Keratinocyte (primary cell): Measurements from ENCODE around the gene GNPAT. TPM values are rescaled to one million over a fixed set of nuclear protein-coding genes. Genes with fewer than 3 reads are reported as not detected.

Experiments
- DNase-seq: peaks from one replicate; pipeline ENCODE4 v3.0.0-alpha.2; 2011; ENCODE audit warnings: low read depth, missing footprints, low spot score
- FAIRE-seq: peaks from 2 replicates; lab custom pipeline; 2011; peaks lifted over from hg19 to GRCh38; lab: Jason Lieb, UNC
- H2AFZ ChIP-seq: 2 replicates; pipeline ENCODE4 v1.6.0; 2012; ENCODE audit warnings: low read length, control low read depth, inconsistent platforms; ENCODE audit not compliant: control insufficient read depth
- H3K27ac ChIP-seq: 2 replicates; pipeline ENCODE4 v1.5.1; 2011; ENCODE audit warnings: low read length; ENCODE audit not compliant: control insufficient read depth, insufficient read depth
- H3K27me3 ChIP-seq: 3 replicates; pipeline ENCODE4 v1.6.0; 2011; ENCODE audit warnings: low read length; ENCODE audit not compliant: control insufficient read depth, insufficient read depth; ENCODE audit errors: extremely low read depth
- H3K36me3 ChIP-seq, 2 experiments: 2 replicates in 1 of 2; 3 replicates in 1 of 2; pipeline ENCODE4 v1.5.1; 2011; ENCODE audit warnings: low read length in 2 of 2, mild to moderate bottlenecking in 1 of 2; ENCODE audit not compliant: control insufficient read depth in 2 of 2, insufficient read depth in 2 of 2; ENCODE audit errors: extremely low read depth in 1 of 2
- H3K4me1 ChIP-seq: 3 replicates; pipeline ENCODE4 v1.5.1; 2011; ENCODE audit warnings: low read length; ENCODE audit not compliant: control insufficient read depth, insufficient read depth; ENCODE audit errors: extremely low read depth
- H3K4me2 ChIP-seq: 3 replicates; pipeline ENCODE4 v1.6.0; 2011; ENCODE audit warnings: low read depth, low read length; ENCODE audit not compliant: control insufficient read depth, insufficient read depth; ENCODE audit errors: extremely low read depth
- H3K4me3 ChIP-seq, 3 experiments: fragments of 200-600 bp in 1 of 3; sonication (generic) in 1 of 3; 2 replicates in 2 of 3; 3 replicates in 1 of 3; pipeline ENCODE4 v1.5.1; 2011 to 2016; ENCODE audit warnings: low read length in 3 of 3, mild to moderate bottlenecking in 3 of 3, control low read depth in 2 of 3, inconsistent platforms in 1 of 3, low read depth in 1 of 3, mixed read lengths in 1 of 3, mixed run types in 1 of 3, moderate library complexity in 1 of 3; ENCODE audit not compliant: control insufficient read depth in 2 of 3, insufficient read depth in 2 of 3; ENCODE audit errors: extremely low read depth in 1 of 3
- H3K79me2 ChIP-seq: 2 replicates; pipeline ENCODE4 v1.6.0; 2012; ENCODE audit warnings: low read length; ENCODE audit not compliant: control insufficient read depth, insufficient read depth
- H3K9ac ChIP-seq: 3 replicates; pipeline ENCODE4 v1.6.0; 2011; ENCODE audit warnings: low read length; ENCODE audit not compliant: control insufficient read depth, insufficient read depth; ENCODE audit errors: extremely low read depth
- H3K9me1 ChIP-seq: 3 replicates; pipeline ENCODE4 v1.6.0; 2011; ENCODE audit warnings: low read length; ENCODE audit not compliant: control insufficient read depth, insufficient read depth; ENCODE audit errors: extremely low read depth
- H3K9me3 ChIP-seq: 2 replicates; pipeline ENCODE4 v1.5.1; 2012; ENCODE audit warnings: low read depth, low read length; ENCODE audit not compliant: control insufficient read depth
- H4K20me1 ChIP-seq: 3 replicates; pipeline ENCODE4 v1.6.0; 2011; ENCODE audit warnings: low read length; ENCODE audit not compliant: control insufficient read depth, insufficient read depth; ENCODE audit errors: extremely low read depth
- CTCF ChIP-seq, 3 experiments: IDR thresholded peaks in 1 of 3; conservative IDR thresholded peaks in 1 of 3; optimal IDR thresholded peaks in 1 of 3; 2 replicates in 2 of 3; 3 replicates in 1 of 3; pipeline versions ENCODE3 to v1.5.1; 2011; ENCODE audit warnings: low read length in 3 of 3, mild to moderate bottlenecking in 3 of 3, moderate library complexity in 2 of 3, control low read depth in 1 of 3, inconsistent platforms in 1 of 3; ENCODE audit not compliant: insufficient read depth in 2 of 3; ENCODE audit errors: extremely low read depth in 1 of 3
- EZH2 ChIP-seq: IDR thresholded peaks from one replicate; pipeline ENCODE4 v1.6.1; 2012; ENCODE audit warnings: inconsistent platforms, mild to moderate bottlenecking, low read length, moderate library complexity
- dilution Hi-C: fragments of 300-500 bp; cut with MboI; formaldehyde crosslinking; loops from one replicate; pipeline ENCODE4 v1.7.0; 2020; ENCODE audit warnings: low sequenced_read_pairs; ENCODE audit not compliant: extremely low pct_ligation_motif_present
- polyA plus RNA-seq, 5 experiments: library from polyadenylated mRNA; depleted of rRNA in 3 of 5; stranded (reverse) in 3 of 5; stranded (forward) in 1 of 5; unstranded in 1 of 5; fragments of >200 nt; gene quantifications; 1 replicate in 1 of 5; 2 replicates in 3 of 5; 3 replicates in 1 of 5; pipeline versions ENCODE4 v1.2.1 to v1.2.3, GENCODE V29; 2011 to 2012; ENCODE audit warnings: missing spikeins in 2 of 5, low read depth in 1 of 5, low replicate concordance in 1 of 5

GNPAT gene
- polyA plus RNA-seq, 1 donor (not counting 4 experiments of a cell fraction or from before 2014, with no cell fraction given), result 39.9 TPM

- FAIRE-seq, result no peak
- no peak overlapping the region for H3K4me3 ChIP-seq
- no peaks in the 10 kb centered on the region for H3K9me1 ChIP-seq
- dilution Hi-C loops, result no loop called here
- no peaks in the 10 kb centered on the region for H3K4me1 ChIP-seq
- DNase-seq, result no peak
- no peaks in the 10 kb centered on the region for H3K9me3 ChIP-seq
- H3K27me3 ChIP-seq, result no peaks in the 10 kb centered on the region
- no peaks in the 10 kb centered on the region for H3K36me3 ChIP-seq
- H3K79me2 ChIP-seq, result no peaks in the 10 kb centered on the region
- no peak overlapping the region for H2AFZ ChIP-seq
- H4K20me1 ChIP-seq, result no peaks in the 10 kb centered on the region
- no peak for TF ChIP-seq EZH2
- no peak for TF ChIP-seq CTCF (optimal IDR thresholded peaks at IDR 0.05 in 1 of 3, IDR thresholded peaks at IDR 0.05 in 1 of 3, conservative IDR thresholded peaks at IDR 0.05 in 1 of 3; ENCODE audit: extremely low read depth in 1 of 3, insufficient read depth in 2 of 3, low read length in 3 of 3)
- H3K4me2 ChIP-seq, result no peak overlapping the region
- H3K27ac ChIP-seq, result no peak overlapping the region
- H3K9ac ChIP-seq, result no peak overlapping the region
Observed at GRCh38 chr1:231319080-231319479, 78.1 kb downstream of the GNPAT start.

GRCh38 chr1:231322880-231323530 lies 82.0 kb downstream of the GNPAT start:
- no peak overlapping the region for H2AFZ ChIP-seq
- no peak for TF ChIP-seq CTCF (optimal IDR thresholded peaks at IDR 0.05 in 1 of 3, IDR thresholded peaks at IDR 0.05 in 1 of 3, conservative IDR thresholded peaks at IDR 0.05 in 1 of 3; ENCODE audit: extremely low read depth in 1 of 3, insufficient read depth in 2 of 3, low read length in 3 of 3)
- TF ChIP-seq EZH2, result no peak
- H3K9me1 ChIP-seq, result no peaks in the 10 kb centered on the region
- H3K27me3 ChIP-seq, result no peaks in the 10 kb centered on the region
- dilution Hi-C loops, result no loop called here
- no peak overlapping the region for H3K4me2 ChIP-seq
- H3K27ac ChIP-seq, result no peak overlapping the region
- H3K9ac ChIP-seq, result no peak overlapping the region
- no peaks in the 10 kb centered on the region for H3K9me3 ChIP-seq
- no peak overlapping the region for H3K4me3 ChIP-seq
- H3K79me2 ChIP-seq, result no peaks in the 10 kb centered on the region
- no peaks in the 10 kb centered on the region for H3K4me1 ChIP-seq
- no peak for FAIRE-seq
- DNase-seq, result no peak
- no peaks in the 10 kb centered on the region for H3K36me3 ChIP-seq
- H4K20me1 ChIP-seq, result no peaks in the 10 kb centered on the region
